ENCODE results near the gene ATP2B2.
"Not testable (repeated sequence)": the region's sequence is repeated elsewhere in the genome, so short reads cannot be mapped to it uniquely, and the experiment has no call there.

Gene ATP2B2

GRCh38 chr3:10382892-10383849 lies 122.2 kb downstream of the ATP2B2 start:
- DNase-seq (ENCODE audit: low read depth): no peak

DNA sequence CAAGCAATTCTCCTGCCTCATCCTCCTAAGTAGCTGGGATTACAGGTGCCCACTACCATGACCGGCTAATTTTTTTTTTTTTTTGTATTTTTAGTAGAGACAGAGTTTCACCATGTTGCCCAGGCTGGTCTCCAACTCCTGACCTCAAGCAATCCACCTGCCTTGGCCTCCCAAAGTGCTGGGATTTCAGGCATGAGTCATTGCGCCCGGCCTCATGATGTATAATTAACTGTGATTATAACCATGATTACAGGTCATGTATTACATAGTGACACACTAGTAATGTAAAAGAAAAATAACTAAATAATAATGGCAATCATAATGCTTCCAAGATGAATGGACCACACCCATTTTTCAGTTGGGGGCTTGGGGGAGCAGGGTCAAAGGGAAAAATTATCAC lies 122.9 kb downstream of the ATP2B2 start:
- DNase-seq (ENCODE audit: low read depth): not testable (repeated sequence)

DNA sequence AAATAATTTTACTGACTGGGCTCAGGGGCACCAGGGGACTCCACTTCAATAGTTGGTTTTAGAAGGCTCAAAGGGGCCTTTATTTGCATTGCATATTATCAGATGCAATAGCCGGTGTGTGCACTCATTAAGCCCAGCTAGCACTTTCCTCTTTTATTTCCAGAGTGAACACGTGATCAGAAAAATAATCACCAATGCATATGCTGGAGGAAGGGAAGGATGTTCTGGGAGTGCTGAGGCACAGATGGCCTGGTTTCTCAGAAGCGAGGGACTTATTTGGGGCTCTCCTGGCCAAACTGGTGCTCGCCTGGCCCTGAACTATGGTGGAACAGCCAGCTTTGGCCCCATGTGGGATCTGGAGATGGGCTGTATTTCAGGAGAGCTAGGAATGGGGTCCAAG lies 124.0 kb downstream of the ATP2B2 start:
- no peak for DNase-seq (ENCODE audit: low read depth)

GRCh38 chr3:10380906-10381305 lies 124.5 kb downstream of the ATP2B2 start:
- peak; percentile 34 for DNase-seq (ENCODE audit: low read depth)

GRCh38 chr3:10379961-10380360 lies 125.4 kb downstream of the ATP2B2 start:
- DNase-seq (ENCODE audit: low read depth): no peak

GRCh38 chr3:10379161-10379560 lies 126.2 kb downstream of the ATP2B2 start:
- no peak for DNase-seq (ENCODE audit: low read depth)

DNA sequence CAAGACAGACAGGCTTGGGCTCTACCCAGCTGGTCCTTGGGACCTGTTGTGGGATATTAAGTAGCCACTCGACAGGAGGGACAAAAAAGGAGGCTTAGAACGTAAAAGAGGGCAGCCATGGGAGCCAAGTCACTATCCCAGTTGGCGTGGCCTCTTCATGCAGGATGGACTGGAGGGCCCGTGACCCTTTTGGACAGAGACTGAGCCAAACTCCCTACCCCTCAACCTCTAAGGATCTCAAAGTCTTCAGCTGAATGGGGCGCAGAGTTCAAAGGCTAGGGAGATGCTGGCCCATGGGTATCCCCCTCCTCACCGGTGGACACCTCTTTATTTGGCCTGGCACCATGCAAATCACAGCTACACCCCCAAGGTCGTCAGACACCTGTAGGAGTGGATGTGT lies 126.6 kb downstream of the ATP2B2 start:
- DNase-seq (ENCODE audit: low read depth): no peak

DNA sequence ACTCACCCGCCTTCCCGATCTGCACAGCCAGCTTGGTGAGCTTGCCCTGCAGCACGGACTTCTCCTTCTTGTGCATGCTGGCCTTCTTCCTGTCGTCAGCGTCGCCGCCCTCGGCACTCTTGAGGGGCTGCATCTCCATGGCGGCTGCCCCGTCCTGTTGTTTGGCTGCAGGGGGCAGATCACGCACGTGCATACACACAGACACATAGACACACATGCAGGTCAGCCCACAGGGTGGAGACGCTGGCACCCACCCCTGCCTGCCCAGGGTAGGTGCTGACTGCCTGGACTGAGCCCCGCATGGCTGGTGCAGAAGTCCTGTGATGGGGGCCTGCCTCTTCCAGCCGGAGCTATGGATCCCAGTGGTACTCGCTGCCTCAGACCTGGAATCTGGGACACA lies 127.1 kb downstream of the ATP2B2 start:
- DNase-seq (ENCODE audit: low read depth): no peak

GRCh38 chr3:10377148-10377725 lies 128.1 kb downstream of the ATP2B2 start:
- no peak for DNase-seq (ENCODE audit: low read depth)

DNA sequence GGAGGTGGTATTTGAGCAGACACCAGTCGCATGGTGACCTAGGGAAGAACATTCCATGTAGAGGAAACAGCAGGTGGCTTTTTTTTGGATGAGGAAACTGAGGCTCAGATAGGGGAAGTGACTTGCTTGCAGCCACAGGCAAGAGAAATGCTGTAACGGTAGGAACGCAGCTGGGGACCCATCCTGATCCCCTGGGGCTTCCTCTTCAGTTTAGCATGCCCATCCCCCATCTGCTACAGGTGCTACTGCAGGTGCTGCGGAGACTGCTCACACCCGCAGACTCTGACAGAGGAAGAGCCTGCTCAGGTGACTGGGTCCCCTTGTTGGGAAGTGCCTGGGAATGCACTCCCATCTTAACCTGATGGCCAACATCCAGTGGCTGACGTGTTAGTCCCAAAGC lies 129.0 kb downstream of the ATP2B2 start:
- no peak for DNase-seq (ENCODE audit: low read depth)

DNA sequence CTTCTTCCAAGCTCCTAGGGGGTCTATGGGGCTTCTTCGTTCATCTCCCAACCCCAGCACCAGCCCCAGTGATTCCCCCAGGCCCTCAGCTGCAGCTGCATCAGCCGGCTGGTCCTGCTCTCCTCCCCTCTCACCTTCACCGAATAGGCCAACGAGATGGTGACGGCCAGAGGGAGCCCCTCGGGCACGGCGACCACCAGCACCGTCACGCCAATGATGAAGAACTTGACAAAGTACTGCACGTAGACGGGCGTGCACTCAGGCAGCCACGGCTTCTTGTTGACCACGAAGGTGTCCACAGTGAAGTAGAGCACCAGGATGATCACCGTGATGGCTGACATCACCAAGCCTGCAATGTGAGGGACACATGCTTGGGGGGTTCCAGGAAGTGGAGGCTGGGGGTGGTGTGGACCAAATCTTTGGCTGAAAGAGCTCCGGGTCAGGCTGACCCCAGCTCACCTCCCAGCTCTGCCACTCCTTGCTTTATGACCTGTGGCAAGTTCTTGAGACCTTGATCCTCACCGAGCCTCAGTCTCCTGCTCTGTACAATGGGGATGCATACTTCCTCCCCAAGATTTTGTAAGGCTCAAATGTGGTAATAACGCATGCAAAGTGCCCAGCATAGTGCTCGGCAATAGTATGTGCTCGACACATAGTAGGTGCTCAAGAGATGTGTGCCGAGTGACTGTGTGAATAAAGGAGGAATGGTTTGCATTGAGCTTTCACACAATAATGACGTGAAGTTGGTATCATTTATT lies 129.9 kb downstream of the ATP2B2 start:
- DNase-seq (ENCODE audit: low read depth): no peak

DNA sequence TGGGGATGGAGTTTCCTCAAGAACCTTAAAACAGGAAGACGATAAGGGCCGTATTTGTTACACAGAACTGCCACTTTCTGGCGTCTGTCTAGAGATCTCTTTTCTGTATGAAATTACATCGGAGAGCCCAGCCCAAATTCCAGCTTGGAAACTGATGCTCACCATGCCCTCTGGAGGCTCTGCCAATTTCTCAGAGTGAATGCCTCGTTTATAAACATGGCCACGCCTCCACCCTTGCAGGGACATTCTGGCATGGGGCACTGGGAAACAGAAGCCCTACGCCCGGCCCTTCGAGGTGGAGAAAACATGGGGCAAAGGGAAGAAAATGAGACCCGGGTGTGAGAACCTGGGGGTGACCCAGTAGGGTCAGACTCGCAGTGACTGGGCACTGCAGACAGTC lies 131.1 kb downstream of the ATP2B2 start:
- peak; percentile 60 for DNase-seq (ENCODE audit: low read depth)

DNA sequence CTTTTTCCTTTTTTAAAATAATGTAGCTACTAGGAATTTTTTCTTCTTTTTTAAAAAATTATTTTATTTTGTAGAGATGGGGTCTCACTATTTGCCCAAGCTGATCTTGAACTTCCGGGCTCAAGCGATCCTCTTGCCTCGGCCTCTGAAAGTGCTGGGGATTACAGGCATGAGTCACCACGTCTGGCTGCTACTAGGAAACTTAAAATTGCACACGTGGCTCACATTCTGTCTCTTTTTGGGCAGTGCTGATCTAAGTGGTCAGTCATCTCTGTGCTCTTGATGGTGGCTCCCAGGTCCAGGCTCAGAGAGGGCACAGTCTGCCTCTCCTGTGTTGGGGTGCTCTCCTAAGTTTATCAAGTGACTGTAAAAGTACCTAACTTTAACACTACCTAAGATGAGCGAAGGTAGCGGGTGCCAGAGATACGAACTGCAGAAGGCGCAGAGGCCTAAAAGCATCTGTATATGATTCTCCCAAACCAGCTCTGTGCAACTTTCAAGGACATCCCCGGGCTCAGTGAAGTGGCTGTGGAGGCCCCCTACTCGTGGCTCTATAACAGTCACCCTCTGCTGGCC lies 131.6 kb downstream of the ATP2B2 start:
- peak; percentile 36 for DNase-seq (ENCODE audit: low read depth)

- no peak for DNase-seq (ENCODE audit: low read depth)
Measured at GRCh38 chr3:10371789-10372188, 133.6 kb downstream of the ATP2B2 start.

DNA sequence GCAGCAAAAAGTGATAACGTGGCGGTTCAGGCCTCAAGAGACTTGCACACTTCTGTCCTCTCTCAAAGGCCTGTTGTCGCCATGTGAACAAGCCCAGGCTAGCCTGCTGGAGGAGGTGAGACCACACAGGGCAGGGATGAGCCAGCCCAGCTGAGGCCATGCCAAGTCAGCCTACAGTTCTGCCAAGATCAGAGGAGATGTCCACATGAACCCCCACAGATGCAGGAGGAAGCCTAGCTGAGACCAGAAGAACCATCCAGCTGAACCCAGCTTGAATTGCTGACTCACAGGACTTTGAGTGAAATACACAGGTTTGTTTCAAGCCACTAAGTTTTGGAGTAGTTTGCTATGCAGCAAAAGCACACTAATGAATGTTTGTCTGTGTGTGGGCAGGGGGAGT lies 134.2 kb downstream of the ATP2B2 start:
- no peak for DNase-seq (ENCODE audit: low read depth)

GRCh38 chr3:10370429-10370828 lies 135.0 kb downstream of the ATP2B2 start:
- DNase-seq (ENCODE audit: low read depth): no peak

GRCh38 chr3:10368512-10368911 lies 136.9 kb downstream of the ATP2B2 start:
- DNase-seq (ENCODE audit: low read depth): no peak

DNA sequence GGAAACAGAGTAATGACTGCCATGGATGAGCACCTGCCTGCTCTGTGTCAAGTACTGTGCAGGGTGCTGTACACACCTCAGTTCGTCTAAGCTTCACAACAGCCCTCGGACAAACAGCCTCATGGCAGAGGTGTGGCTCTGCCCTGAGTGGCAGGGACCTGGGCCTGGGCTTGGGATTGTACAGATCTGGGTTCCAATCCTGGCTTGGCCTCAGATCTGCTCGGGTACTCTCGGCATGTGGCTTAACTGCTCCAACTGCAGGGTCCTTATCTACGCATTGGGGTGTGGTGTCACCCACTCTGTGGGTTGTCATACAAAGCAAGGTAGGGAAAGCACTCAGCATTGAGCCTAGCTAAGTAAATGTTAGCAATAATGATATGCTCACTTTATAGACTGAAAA lies 137.9 kb downstream of the ATP2B2 start:
- DNase-seq (ENCODE audit: low read depth): no peak

- DNase-seq (ENCODE audit: low read depth): peak; percentile 93
Measured at GRCh38 chr3:10366651-10367101, 138.7 kb downstream of the ATP2B2 start.

- no peak for DNase-seq (ENCODE audit: low read depth)
Measured at GRCh38 chr3:10365791-10366190, 139.6 kb downstream of the ATP2B2 start.

GRCh38 chr3:10365316-10365715 lies 140.1 kb downstream of the ATP2B2 start:
- DNase-seq (ENCODE audit: low read depth): no peak

DNA sequence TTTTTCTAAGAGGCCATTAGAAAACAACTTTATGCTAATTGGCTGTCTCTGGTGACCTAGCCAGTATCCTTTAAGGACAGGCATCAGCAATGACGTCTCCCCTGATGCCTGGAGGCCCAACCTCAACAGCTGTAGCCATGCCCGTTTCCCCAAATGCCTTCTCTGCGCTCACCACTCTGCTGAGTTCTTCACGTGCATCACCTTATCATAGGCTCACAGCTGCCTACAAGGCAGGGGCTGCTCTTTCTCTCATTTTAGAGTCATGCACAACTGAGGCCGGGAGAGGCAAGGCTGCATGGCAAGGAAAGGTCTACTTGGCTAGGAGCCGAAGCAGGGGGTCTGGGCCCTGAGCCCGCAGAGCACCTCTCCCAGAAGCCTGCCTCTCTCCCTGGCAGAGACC lies 140.6 kb downstream of the ATP2B2 start:
- no peak for DNase-seq (ENCODE audit: low read depth)

All from fibroblast of gingiva (primary cell).